Suppressor macrophage treated with lipopolysaccharide for 1 hour (primary cell): ENCODE data around the gene CEP85L.
"Not testable (repeated sequence)": the region's sequence is repeated elsewhere in the genome, so short reads cannot be mapped to it uniquely, and the experiment has no call there.

Source experiments
- DNase-seq, 3 donors: peaks; one replicate each; pipeline ENCODE4 v3.0.0-alpha.2; 2020 to 2022

The CEP85L gene

GRCh38 chr6:118485601-118486550 is 165.5 kb downstream of the CEP85L start:
- DNase-seq, result peak in 1 of 3 donors; percentile 16

DNA sequence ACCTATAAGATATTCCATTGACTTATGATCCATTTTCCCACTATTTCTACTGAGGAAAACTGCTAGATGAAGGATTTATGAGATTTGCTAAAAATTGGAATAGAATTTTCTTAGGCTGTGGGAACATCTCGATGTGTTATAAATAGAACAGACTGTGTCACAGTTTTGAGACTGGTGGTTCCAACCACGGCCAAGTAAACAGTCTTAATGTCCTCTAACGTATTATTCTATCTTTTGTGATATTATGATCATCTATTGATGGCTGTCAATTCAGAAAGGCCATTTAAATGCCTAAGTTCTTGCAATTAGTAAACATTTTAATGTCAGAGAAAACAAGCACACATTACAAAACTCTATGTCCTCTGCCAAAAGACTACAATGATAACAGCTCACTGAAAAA is 174.8 kb downstream of the CEP85L start:
- DNase-seq, result no peak

- no peak for DNase-seq
These were observed 178.1 kb downstream of the CEP85L start for GRCh38 chr6:118473266-118473665.

GRCh38 chr6:118469468-118469867 is 181.9 kb downstream of the CEP85L start:
- DNase-seq, result no peak

- no peak for DNase-seq
These were observed 182.5 kb downstream of the CEP85L start for GRCh38 chr6:118468682-118469465.

GRCh38 chr6:118467181-118467580 is 184.2 kb downstream of the CEP85L start:
- DNase-seq, result no peak

DNA sequence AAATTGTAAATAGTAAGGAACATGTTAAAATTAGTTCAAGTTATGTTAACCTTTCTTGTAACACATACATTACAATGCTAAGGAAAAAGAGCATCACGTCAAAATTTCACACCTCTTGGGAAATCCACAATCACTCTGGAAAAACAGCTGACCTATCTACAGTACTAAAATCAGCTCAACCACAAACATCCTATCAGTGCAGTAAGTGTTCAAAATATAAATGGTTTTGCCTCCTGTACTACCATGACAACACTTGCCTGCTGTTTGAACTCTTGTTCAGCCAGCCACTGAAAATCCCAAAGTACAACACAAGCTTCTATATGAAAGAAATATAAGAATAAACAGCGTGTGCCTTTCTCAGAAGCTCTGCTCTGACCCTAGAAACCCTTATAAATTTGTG is 186.8 kb downstream of the CEP85L start:
- DNase-seq, result no peak

DNA sequence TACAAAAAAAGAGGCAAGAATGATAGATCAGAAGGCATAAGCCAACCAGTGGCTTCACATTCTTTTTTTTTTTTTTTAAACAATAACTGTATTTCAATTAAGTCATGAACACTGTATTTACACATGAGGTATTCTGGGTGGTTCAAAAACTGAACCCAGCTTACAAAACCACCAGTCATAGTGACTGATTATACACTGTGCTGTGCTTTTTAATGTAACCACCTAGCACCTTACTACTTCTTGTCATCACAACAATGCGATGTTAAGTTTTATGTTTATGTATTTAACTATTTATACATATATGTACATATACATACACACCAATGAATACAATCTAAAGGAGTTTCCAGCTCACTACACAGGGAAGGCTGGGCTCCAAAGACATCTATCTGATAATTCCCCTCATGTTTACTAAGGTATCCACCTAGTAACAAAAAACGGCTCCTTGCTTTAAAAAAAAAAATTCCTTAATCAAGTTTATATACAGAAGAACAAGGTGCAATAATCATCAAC is 190.4 kb downstream of the CEP85L start:
- DNase-seq, result no peak

GRCh38 chr6:118456982-118457381 is 194.4 kb downstream of the CEP85L start:
- no peak for DNase-seq

GRCh38 chr6:118451839-118452238 is 199.6 kb downstream of the CEP85L start:
- DNase-seq, result no peak

GRCh38 chr6:118444796-118445195 is 206.6 kb downstream of the CEP85L start:
- DNase-seq, result no peak

- DNase-seq, result no peak
These were observed 214.9 kb downstream of the CEP85L start for GRCh38 chr6:118436482-118436881.

- not testable (repeated sequence) for DNase-seq
These were observed 217.2 kb downstream of the CEP85L start for GRCh38 chr6:118434147-118434546.

DNA sequence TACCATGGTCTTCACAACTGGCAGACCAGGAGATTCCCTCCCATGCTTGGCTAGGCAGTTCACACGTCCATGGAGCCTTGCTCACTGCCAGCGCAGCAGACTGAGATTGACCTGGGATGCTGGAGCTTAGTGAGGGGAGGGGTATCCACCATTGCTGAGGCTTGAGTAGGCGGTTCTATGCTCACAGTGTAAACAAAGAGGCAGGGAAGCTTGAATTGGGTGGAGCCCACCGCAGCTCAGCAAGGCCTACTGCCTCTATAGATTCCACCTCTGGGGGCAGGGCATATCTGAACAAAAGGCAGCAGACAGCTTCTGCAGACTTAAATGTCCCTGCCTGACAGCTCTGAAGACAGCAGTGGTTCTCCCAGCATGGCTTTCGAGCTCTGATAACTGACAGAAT is 230.1 kb downstream of the CEP85L start:
- not testable (repeated sequence) for DNase-seq

GRCh38 chr6:118419448-118420394 is 231.7 kb downstream of the CEP85L start:
- DNase-seq, result no peak
